HG02970 (cell line): ENCODE results near the gene PPP2R2D.
"Not testable (repeated sequence)": the region's sequence is repeated elsewhere in the genome, so short reads cannot be mapped to it uniquely, and the experiment has no call there.

Experiments used
- ATAC-seq: cut with Tn5 transposase; IDR thresholded peaks from one replicate; pipeline ENCODE4 v1.9.1; 2021; ENCODE audit warnings: mild to moderate bottlenecking, moderate library complexity, moderate number of reproducible peaks; ENCODE audit not compliant: unreplicated experiment, low FRiP score

The PPP2R2D gene

GRCh38 chr10:131944976-131945695 lies 44.3 kb downstream of the PPP2R2D start:
- ATAC-seq, result no peak

- ATAC-seq, result no peak
Measured at GRCh38 chr10:131946321-131946751, 45.5 kb downstream of the PPP2R2D start.

GRCh38 chr10:131946880-131947279 lies 46.1 kb downstream of the PPP2R2D start:
- no peak for ATAC-seq

GRCh38 chr10:131947631-131948347 lies 47.0 kb downstream of the PPP2R2D start:
- ATAC-seq, result no peak

- ATAC-seq, result no peak
Measured at GRCh38 chr10:131948501-131948900, 47.7 kb downstream of the PPP2R2D start.

GRCh38 chr10:131949041-131949862 lies 48.4 kb downstream of the PPP2R2D start:
- ATAC-seq, result no peak

GRCh38 chr10:131949908-131950307 lies 49.1 kb downstream of the PPP2R2D start:
- ATAC-seq, result not testable (repeated sequence)

- no peak for ATAC-seq
Measured at GRCh38 chr10:131954356-131954965, 53.7 kb downstream of the PPP2R2D start.

- ATAC-seq, result no peak
Measured at GRCh38 chr10:131955591-131956340, 55.0 kb downstream of the PPP2R2D start.

GRCh38 chr10:131959841-131960240 lies 59.0 kb downstream of the PPP2R2D start:
- ATAC-seq, result no peak

- ATAC-seq, result no peak
Measured at GRCh38 chr10:131960631-131961046, 59.8 kb downstream of the PPP2R2D start.

GRCh38 chr10:131961047-131961776 lies 60.4 kb downstream of the PPP2R2D start:
- no peak for ATAC-seq

- ATAC-seq, result no peak
Measured at GRCh38 chr10:131961777-131962662, 61.2 kb downstream of the PPP2R2D start.

- no peak for ATAC-seq
Measured at GRCh38 chr10:131963350-131963749, 62.5 kb downstream of the PPP2R2D start.

- no peak for ATAC-seq
Measured at GRCh38 chr10:131963811-131964210, 63.0 kb downstream of the PPP2R2D start.

- no peak for ATAC-seq
Measured at GRCh38 chr10:131964298-131964697, 63.5 kb downstream of the PPP2R2D start.

- ATAC-seq, result no peak
Measured at GRCh38 chr10:131968949-131969348, 68.1 kb downstream of the PPP2R2D start.

- no peak for ATAC-seq
Measured at GRCh38 chr10:131970946-131971345, 70.1 kb downstream of the PPP2R2D start.
